ENCODE measurements around the gene DYNLRB1. TPM values are rescaled to one million over a fixed set of nuclear protein-coding genes. Genes with fewer than 3 reads are reported as not detected.
"Not testable (repeated sequence)": the region's sequence is repeated elsewhere in the genome, so short reads cannot be mapped to it uniquely, and the experiment has no call there.

The DYNLRB1 gene
- 296 TPM for polyA plus RNA-seq (2012; ENCODE audit: insufficient read depth, insufficient read length)

DNA sequence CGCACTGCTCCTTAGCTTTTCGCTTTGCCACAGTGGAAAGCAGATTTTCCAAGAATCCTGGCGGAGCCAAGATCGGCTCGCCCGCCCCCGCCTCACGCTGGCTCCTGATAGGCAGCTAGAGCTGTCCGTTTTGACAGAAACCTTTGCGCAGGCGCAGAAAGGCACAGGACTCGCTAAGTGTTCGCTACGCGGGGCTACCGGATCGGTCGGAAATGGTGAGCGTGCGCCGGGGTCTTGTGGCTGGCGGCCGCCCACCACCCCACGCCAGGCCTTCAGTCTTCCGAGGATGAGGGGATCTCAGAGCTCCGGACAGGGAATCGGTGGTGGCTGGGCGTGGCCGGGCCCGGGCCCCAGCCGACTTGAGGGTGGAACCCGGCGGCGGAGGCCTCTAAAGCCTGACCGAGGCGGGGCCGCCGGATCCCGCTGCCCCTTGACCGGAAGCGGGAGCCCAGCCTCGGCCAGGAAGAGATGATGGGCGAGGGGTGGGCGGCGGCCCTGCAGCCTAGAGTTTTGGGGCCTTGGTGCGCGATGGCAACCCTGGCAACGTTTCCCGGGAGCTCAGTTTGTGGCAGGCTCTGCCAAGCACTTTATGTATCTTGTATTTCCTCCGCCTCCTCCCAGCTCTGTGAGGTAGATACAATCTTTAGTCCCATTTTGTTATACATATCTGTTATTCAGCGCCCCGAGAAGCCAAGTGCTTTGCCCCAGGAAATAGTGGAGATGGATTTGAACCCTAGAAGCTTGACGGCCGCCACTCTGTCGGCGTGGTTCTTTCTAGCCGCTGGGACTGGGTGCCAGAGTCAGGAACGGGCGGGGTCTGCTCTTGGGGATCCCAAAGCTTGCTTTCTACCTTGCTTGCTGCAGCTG, at the start of gene DYNLRB1:
Gene DYNLRB1 (plus strand): TSS at position 176 of the 867 bp plus-strand sequence. CDS start 37 bp downstream, at position 213.
- DNase-seq (ENCODE audit: low read depth, low spot score): peak; percentile 93
- peak within 1 kb of the TSS; percentile 85 for H3K4me3 ChIP-seq (ENCODE audit: low read length)

GRCh38 chr20:34468951-34469350, 47.3 kb upstream of the DYNLRB1 start:
- no peak overlapping the region for H3K4me3 ChIP-seq (ENCODE audit: low read length)
- DNase-seq (ENCODE audit: low read depth, low spot score): no peak

DNA sequence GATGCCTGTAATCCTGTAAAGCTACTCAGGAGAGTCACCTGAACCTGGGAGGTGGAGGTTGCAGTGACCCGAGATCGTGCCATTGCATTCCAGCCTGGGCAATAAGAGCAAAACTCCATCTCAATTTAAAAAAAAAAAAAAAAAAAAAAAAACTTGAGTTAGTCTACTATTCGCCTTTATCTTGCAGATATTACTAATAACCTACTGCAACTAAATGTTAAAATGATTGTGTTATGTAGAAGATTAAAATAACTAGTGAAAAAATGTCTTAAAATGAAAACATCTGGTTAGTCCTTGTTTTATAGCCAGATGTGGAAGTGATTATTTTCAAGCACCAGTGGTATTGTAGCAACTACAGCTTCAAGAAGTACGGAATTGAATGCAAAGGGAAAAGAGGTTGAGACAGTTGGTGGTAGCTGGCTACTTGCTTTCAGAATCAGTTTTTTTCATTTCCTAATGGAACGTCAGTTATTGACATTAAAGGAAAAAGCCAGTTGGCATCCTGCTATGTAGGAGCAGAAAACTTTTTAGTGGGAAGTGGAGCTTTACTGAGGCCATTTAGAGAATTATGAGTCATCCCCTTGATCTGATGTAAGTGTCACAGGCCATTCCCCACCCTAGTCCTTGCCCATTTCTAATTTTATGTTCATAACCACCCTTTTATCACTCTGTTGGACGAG, 43.8 kb upstream of the DYNLRB1 start:
- DNase-seq (ENCODE audit: low read depth, low spot score): no peak
- H3K4me3 ChIP-seq (ENCODE audit: low read length): no peak overlapping the region

DNA sequence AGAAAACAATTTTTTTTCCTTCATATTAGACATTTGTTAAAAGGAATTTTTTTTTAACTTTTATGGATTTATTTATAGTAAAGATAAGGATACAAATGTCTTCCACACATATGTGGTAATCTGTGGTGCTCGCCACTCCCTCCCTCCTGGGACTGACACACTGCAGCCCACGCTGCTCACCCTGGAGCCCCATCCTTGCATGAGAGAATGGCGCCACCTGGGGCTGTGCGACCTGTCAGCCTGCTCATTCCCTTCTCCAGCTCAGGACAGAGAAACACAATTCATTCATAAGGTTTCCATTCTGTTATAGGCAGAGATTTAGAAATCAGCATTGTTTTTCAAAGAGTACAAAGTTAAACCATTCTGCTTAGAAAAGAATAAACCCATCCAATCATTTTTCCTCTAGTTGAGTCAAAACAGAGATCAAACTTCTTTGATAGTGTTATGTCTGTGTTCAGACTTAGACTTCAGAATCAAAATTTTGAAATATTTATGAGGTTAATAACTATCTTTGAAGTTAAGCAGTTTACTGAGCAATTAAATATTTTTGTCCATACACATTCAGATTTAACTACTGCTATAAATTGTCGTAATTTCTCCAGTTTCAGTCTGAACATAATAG, 42.8 kb upstream of the DYNLRB1 start:
- no peak overlapping the region for H3K4me3 ChIP-seq (ENCODE audit: low read length)
- DNase-seq (ENCODE audit: low read depth, low spot score): peak; percentile 18

- DNase-seq (ENCODE audit: low read depth, low spot score): no peak
- no peak overlapping the region for H3K4me3 ChIP-seq (ENCODE audit: low read length)
These were observed 40.1 kb upstream of the DYNLRB1 start for GRCh38 chr20:34475979-34476736.

DNA sequence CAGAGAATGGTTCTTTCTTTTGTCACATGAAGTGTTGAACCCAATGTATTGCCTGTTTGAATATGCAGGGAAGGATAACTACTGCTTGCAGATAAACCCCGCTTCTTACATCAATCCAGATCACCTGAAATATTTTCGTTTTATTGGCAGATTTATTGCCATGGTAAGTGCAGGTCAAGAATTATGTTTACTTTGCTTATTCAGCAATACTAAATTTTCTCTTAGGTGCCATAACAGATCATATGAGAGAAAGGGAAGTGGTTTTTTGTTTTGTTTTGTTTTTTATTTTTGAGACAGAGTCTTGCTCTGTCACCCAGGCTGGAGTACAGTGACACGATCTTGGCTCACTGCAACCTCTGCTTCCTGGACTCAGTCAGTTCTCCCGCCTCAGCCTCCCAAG, 36.6 kb upstream of the DYNLRB1 start:
- H3K4me3 ChIP-seq (ENCODE audit: low read length): no peak overlapping the region
- no peak for DNase-seq (ENCODE audit: low read depth, low spot score)

GRCh38 chr20:34482154-34482553, 34.1 kb upstream of the DYNLRB1 start:
- DNase-seq (ENCODE audit: low read depth, low spot score); H3K4me3 ChIP-seq (ENCODE audit: low read length): not testable (repeated sequence)

DNA sequence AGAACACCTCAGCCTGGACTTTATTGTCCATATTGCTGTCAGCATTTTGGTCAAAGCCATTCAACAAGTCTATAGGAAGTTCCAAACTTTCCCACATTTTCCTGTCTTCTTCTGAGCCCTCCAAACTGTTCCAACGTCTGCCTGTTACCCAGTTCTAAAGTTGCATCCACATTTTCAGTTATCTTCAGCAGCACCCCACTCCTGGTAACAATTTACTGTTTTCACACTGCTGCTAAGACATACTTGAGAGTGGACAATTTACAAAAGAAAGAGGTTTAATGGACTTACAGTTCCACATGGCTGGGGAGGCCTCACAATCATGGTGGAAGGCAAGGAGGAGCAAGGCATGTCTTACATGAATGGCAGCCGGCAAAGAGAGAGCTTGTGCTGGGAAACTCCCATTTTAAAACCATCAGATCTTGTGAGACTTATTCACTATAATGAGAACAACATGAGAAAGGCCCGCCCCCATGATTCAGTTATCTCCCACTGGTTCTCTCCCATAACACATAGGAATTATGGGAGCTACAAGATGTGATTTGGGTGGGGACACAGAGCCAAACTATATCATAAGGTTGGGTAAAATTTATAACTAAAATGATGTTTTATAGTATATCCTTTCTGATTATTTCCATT, 32.5 kb upstream of the DYNLRB1 start:
- not testable (repeated sequence) for H3K4me3 ChIP-seq (ENCODE audit: low read length); DNase-seq (ENCODE audit: low read depth, low spot score)

- H3K4me3 ChIP-seq (ENCODE audit: low read length): no peak overlapping the region
- no peak for DNase-seq (ENCODE audit: low read depth, low spot score)
These were observed 31.1 kb upstream of the DYNLRB1 start for GRCh38 chr20:34485068-34485634.

- H3K4me3 ChIP-seq (ENCODE audit: low read length): no peak overlapping the region
- DNase-seq (ENCODE audit: low read depth, low spot score): no peak
These were observed 24.8 kb upstream of the DYNLRB1 start for GRCh38 chr20:34491226-34491931.

GRCh38 chr20:34491932-34492509, 24.2 kb upstream of the DYNLRB1 start:
- H3K4me3 ChIP-seq (ENCODE audit: low read length): no peak overlapping the region
- DNase-seq (ENCODE audit: low read depth, low spot score): no peak

GRCh38 chr20:34493646-34494045, 22.6 kb upstream of the DYNLRB1 start:
- no peak overlapping the region for H3K4me3 ChIP-seq (ENCODE audit: low read length)
- no peak for DNase-seq (ENCODE audit: low read depth, low spot score)

DNA sequence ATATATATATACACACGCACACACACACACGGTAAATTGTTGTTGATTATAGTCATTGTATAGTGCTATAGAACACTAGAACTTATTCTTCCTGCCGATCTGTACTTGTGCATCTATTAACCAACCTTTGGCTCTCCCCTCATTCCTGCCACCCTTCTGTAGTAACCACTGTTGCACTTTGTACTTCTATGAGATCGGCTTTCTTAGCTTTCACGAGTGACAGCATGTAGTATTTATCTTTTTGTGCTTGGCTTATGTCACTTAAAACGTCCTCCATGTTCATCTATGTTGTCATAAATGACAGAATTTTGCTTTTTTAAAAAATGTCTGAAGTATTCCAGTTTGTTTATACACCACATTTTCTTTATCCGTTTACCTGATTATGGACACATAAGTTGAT, 20.9 kb upstream of the DYNLRB1 start:
- H3K4me3 ChIP-seq (ENCODE audit: low read length): no peak overlapping the region
- no peak for DNase-seq (ENCODE audit: low read depth, low spot score)

- no peak for DNase-seq (ENCODE audit: low read depth, low spot score)
These were observed 20.3 kb upstream of the DYNLRB1 start for GRCh38 chr20:34495916-34496315.

GRCh38 chr20:34497596-34497995, 18.6 kb upstream of the DYNLRB1 start:
- not testable (repeated sequence) for H3K4me3 ChIP-seq (ENCODE audit: low read length); DNase-seq (ENCODE audit: low read depth, low spot score)

More at GRCh38 chr20:34495916-34496315, 20.3 kb upstream of the DYNLRB1 start:
- H3K4me3 ChIP-seq (ENCODE audit: low read length): no peak overlapping the region

DNA sequence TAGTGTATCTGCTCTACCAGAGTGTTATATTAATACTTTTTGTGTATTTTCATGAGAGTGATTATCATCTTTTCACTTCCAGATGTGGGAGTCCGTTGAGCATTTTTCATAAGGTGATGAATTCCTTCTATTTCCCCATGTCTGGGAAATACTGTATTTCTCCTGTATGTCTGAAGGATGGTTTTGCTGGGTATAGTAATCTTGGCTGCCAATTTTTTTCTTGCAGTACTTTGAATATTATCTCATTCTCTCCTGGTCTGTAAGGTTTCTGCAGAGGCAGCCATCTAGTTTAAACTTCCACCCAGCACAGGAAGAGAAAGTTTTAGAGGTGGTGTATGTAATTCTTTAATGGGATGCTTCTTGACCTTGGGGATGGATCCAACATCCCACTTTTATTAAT, 15.4 kb upstream of the DYNLRB1 start:
- DNase-seq (ENCODE audit: low read depth, low spot score): no peak
- H3K4me3 ChIP-seq (ENCODE audit: low read length): no peak overlapping the region

DNA sequence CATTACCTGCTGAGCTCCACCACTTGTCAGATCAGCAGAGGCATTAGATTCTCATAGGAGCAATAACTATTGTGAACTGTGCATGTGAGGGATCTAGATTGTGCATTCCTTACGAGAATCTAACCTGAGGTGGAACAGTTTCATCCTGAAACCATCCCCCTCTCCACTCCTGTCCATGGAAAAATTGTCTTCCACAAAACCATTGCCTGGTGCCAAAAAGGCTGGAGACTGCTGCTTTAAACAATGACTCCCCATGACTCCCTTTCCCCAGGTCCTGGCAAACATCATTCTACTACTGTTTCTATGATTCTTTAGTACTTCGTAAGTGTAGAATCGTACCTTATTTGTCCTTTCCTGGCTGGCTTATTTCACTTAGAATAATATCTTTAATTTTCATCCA, 9.7 kb upstream of the DYNLRB1 start:
- no peak for DNase-seq (ENCODE audit: low read depth, low spot score)
- H3K4me3 ChIP-seq (ENCODE audit: low read length): no peak overlapping the region

Data from Jurkat, Clone E6-1 (cell line).